ENCODE measurements around the gene RASGRP1. TPM values are rescaled to one million over a fixed set of nuclear protein-coding genes. Genes with fewer than 3 reads are reported as not detected.

RASGRP1 gene
- total RNA-seq, 2 donors from 2014 or later, result 61.2 to 102 TPM

DNA sequence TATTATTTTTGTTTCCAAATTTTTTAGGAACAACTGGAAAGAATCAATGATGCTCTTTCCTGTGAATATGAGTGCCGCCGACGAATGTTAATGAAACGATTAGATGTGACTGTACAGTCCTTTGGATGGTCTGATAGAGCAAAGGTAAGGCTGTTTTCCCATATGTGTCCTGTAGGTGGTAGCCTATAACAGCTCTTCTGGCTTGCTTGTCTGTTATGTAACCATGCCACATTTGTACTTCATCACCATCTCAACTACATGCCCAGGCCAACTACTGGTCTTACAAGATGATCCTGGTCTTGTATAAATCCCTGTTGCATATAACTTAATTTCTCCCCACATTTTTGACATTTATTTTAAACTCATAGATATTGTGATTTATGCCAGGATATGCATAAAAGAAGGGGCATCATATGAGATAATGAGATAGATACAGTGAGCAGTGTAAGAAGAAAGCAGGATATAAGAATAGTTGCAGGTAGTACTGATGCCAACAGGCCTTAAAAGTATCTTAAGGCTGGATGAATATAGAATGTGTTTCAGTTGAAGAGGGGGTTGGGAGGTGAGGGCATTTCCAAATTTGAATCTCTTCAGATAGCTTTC, 90.4 kb downstream of the RASGRP1 start:
- peak overlapping the region in 1 of 2 donors; percentile 34 for H3K27ac Mint-ChIP-seq
- peaks cover 8 to 15% of the 10 kb centered on the region in 2 donors for H3K36me3 Mint-ChIP-seq
- peak in 1 of 2 donors; percentile 21 for DNase-seq (ENCODE audit: low spot score in 2 of 2)
- peak; percentile 77 to 90 for ATAC-seq
- H3K9me3 Mint-ChIP-seq, result no peaks in the 10 kb centered on the region

- no peak overlapping the region for H3K27ac Mint-ChIP-seq
- no peak for DNase-seq (ENCODE audit: low spot score in 2 of 2)
- peaks cover 8 to 15% of the 10 kb centered on the region in 2 donors for H3K36me3 Mint-ChIP-seq
- no peaks in the 10 kb centered on the region for H3K9me3 Mint-ChIP-seq
- no peak for ATAC-seq
These were observed 92.6 kb downstream of the RASGRP1 start for GRCh38 chr15:38471974-38472373.

- Mint-ChIP-seq H3K36me3 (peaks cover 8 to 15% of the 10 kb centered on the region in 2 donors), H3K27ac (no peak overlapping the region), H3K9me3 (no peaks in the 10 kb centered on the region)
- ATAC-seq (no peak), DNase-seq (ENCODE audit: low spot score in 2 of 2) (no peak)
These were observed 93.8 kb downstream of the RASGRP1 start for GRCh38 chr15:38470816-38471215.

DNA sequence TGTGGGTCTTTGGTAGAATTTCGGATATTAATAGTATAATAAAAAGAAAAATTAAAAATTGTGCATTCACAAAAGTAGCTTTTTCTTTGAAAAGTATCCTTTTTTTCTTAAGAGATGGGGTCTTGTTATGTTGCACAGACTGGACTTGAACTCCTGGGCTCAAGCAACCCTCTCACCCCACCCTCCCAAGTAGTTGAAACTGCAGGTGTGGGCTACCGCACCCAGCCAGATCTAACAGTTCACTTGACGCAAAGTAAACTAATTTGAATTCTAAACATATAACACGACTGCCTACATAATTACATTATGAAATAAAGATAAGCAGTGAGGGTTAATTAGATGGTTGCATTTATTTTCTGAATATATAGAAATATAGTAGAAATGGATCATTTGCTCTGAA, 99.9 kb downstream of the RASGRP1 start:
- Mint-ChIP-seq H3K27ac (peak overlapping the region in 1 of 2 donors; percentile 10), H3K36me3 (no peaks in the 10 kb centered on the region), H3K9me3 (no peaks in the 10 kb centered on the region)
- DNase-seq (ENCODE audit: low spot score in 2 of 2) (no peak), ATAC-seq (no peak)

- ATAC-seq, result no peak
- no peaks in the 10 kb centered on the region for H3K36me3 Mint-ChIP-seq
- H3K27ac Mint-ChIP-seq, result no peak overlapping the region
- no peaks in the 10 kb centered on the region for H3K9me3 Mint-ChIP-seq
- DNase-seq (ENCODE audit: low spot score in 2 of 2), result no peak
These were observed 100.7 kb downstream of the RASGRP1 start for GRCh38 chr15:38463893-38464292.

GRCh38 chr15:38461066-38461833, 103.4 kb downstream of the RASGRP1 start:
- H3K9me3 Mint-ChIP-seq, result no peaks in the 10 kb centered on the region
- DNase-seq (ENCODE audit: low spot score in 2 of 2) (no peak), ATAC-seq (peak in 1 of 2 donors; percentile 43)
- no peaks in the 10 kb centered on the region for H3K36me3 Mint-ChIP-seq
- no peak overlapping the region for H3K27ac Mint-ChIP-seq

GRCh38 chr15:38460543-38460942, 104.1 kb downstream of the RASGRP1 start:
- no peak for DNase-seq (ENCODE audit: low spot score in 2 of 2)
- ATAC-seq, result no peak
- Mint-ChIP-seq H3K27ac (no peak overlapping the region), H3K9me3 (no peaks in the 10 kb centered on the region), H3K36me3 (no peaks in the 10 kb centered on the region)

- Mint-ChIP-seq H3K27ac (no peak overlapping the region), H3K9me3 (no peaks in the 10 kb centered on the region), H3K36me3 (peaks cover 0 to 8% of the 10 kb centered on the region in 2 donors)
- no peak for DNase-seq (ENCODE audit: low spot score in 2 of 2)
- ATAC-seq, result no peak
These were observed 105.1 kb downstream of the RASGRP1 start for GRCh38 chr15:38459480-38459879.

GRCh38 chr15:38458646-38459045, 106.0 kb downstream of the RASGRP1 start:
- Mint-ChIP-seq H3K36me3 (peaks cover 0 to 14% of the 10 kb centered on the region in 2 donors), H3K27ac (no peak overlapping the region), H3K9me3 (no peaks in the 10 kb centered on the region)
- no peak for DNase-seq (ENCODE audit: low spot score in 2 of 2)
- ATAC-seq, result no peak

- no peak for DNase-seq (ENCODE audit: low spot score in 2 of 2)
- ATAC-seq, result peak in 1 of 2 donors; percentile 27
- H3K9me3 Mint-ChIP-seq, result no peaks in the 10 kb centered on the region
- peak overlapping the region; percentile 96 to 99 for H3K27ac Mint-ChIP-seq
- peaks cover 0 to 14% of the 10 kb centered on the region in 2 donors for H3K36me3 Mint-ChIP-seq
These were observed 109.5 kb downstream of the RASGRP1 start for GRCh38 chr15:38455092-38455491.

DNA sequence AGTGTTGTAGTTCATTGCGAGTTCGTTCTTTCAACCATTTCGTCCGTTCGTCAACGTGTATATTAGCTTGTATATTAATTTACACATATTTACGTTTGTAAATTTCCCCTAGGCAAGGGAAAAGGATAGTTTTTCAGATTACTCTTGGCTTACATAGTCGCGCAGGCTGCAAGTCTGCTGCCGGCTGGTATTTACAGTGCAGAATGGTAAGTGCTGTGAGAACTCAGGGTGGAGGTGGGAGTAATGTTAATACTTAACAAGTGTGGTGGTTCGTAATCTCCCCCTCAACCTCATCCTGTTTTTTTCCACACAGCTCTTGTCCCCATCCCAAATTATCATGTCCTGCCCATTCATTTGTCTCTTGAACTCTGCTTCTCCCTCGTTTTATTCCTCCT, 109.9 kb downstream of the RASGRP1 start:
- H3K27ac Mint-ChIP-seq, result peak overlapping the region; percentile 96 to 99
- H3K9me3 Mint-ChIP-seq, result no peaks in the 10 kb centered on the region
- ATAC-seq (peak in 1 of 2 donors; percentile 7), DNase-seq (ENCODE audit: low spot score in 2 of 2) (no peak)
- peaks cover 0 to 14% of the 10 kb centered on the region in 2 donors for H3K36me3 Mint-ChIP-seq

- Mint-ChIP-seq H3K36me3 (peaks cover 0 to 14% of the 10 kb centered on the region in 2 donors), H3K27ac (peak within 1 kb of the TSS; percentile 96 to 99), H3K9me3 (no peaks in the 10 kb centered on the region)
- DNase-seq (ENCODE audit: low spot score in 2 of 2) (peak; percentile 84 to 97), ATAC-seq (peak; percentile 95)
These were observed 110.5 kb downstream of the RASGRP1 start, which contains the start of gene FAM98B for GRCh38 chr15:38453971-38454695. Gene FAM98B, plus strand, starts transcription at chr15:38454127. Its CDS starts 35 bp downstream, at chr15:38454162.

DNA sequence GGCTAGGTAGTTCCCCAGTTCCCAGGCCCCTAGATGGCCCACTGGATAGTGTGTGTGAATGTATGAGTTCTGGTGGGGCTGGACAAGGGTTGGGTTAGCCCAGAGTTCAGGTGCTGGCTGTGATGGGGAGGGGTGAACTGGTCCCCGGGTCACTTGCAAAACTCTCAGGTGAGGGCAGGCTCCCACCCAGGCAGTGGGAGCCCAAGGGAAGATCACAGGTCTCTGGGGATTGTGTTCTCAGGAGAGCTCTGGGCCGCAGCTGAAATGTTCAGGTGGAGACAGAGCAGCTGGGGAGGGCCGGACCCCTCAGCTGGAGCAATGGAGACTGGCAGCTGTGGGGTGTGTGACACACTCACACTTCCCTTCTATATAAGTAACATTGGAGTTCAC, 123.5 kb downstream of the RASGRP1 start:
- Mint-ChIP-seq H3K9me3 (no peaks in the 10 kb centered on the region), H3K36me3 (peaks cover 0 to 11% of the 10 kb centered on the region in 2 donors), H3K27ac (peak overlapping the region; percentile 23 to 24)
- DNase-seq (ENCODE audit: low spot score in 2 of 2) (no peak), ATAC-seq (no peak)

- DNase-seq (ENCODE audit: low spot score in 2 of 2), result peak; percentile 54 to 60
- peaks cover 0 to 11% of the 10 kb centered on the region in 2 donors for H3K36me3 Mint-ChIP-seq
- no peaks in the 10 kb centered on the region for H3K9me3 Mint-ChIP-seq
- peak overlapping the region in 1 of 2 donors; percentile 14 for H3K27ac Mint-ChIP-seq
- ATAC-seq, result peak; percentile 82 to 88
These were observed 124.1 kb downstream of the RASGRP1 start for GRCh38 chr15:38440353-38441129.
